Gastroesophageal sphincter (tissue), 4 donors: ENCODE results near the gene LONP2. TPM values are rescaled to one million over a fixed set of nuclear protein-coding genes. Genes with fewer than 3 reads are reported as not detected.

Source experiments
- ATAC-seq: fragments of 150-250 bp; one replicate; pipeline ENCODE4 v1.9.1; 2016; ENCODE audit warnings: mild to moderate bottlenecking, moderate library complexity
- H3K27ac ChIP-seq, 4 donors: fragments of 200-600 bp; sonication (generic) in 3 of 4; 1 replicate in 3 of 4; 2 replicates in 1 of 4; pipeline ENCODE4 v1.5.1; 2016 to 2019
- H3K27me3 ChIP-seq: fragments of 200-600 bp; sonication (generic); one replicate; pipeline ENCODE4 v1.5.1; 2019
- H3K36me3 ChIP-seq, 2 donors: fragments of 200-600 bp; sonication (generic); one replicate each; pipeline ENCODE4 v1.5.1; 2019; ENCODE audit warnings: control low read depth in 1 of 2
- H3K4me1 ChIP-seq, 3 donors: fragments of 200-600 bp; sonication (generic); 1 replicate in 2 of 3; 2 replicates in 1 of 3; pipeline ENCODE4 v1.5.1; 2016 to 2019; ENCODE audit warnings: control low read depth in 2 of 3
- H3K4me3 ChIP-seq, 2 donors: fragments of 200-600 bp; sonication (generic); one replicate each; pipeline ENCODE4 v1.5.1; 2019; ENCODE audit warnings: mild to moderate bottlenecking in 1 of 2, moderate library complexity in 1 of 2
- H3K9me3 ChIP-seq, 3 donors: fragments of 200-600 bp; sonication (generic); one replicate each; pipeline ENCODE4 v1.5.1; 2017 to 2019; ENCODE audit warnings: control low read depth in 2 of 3
- CTCF ChIP-seq, 4 experiments: fragments of 200-600 bp in 2 of 4; fragments of 450-650 bp in 2 of 4; sonication (generic) in 1 of 4; IDR thresholded peaks; one replicate each; pipeline ENCODE4 v1.5.1; 2017 to 2019; ENCODE audit warnings: antibody characterized with exemption in 4 of 4, mild to moderate bottlenecking in 2 of 4, moderate library complexity in 2 of 4
- EP300 ChIP-seq: sonication (generic); formaldehyde crosslinking; IDR thresholded peaks from one replicate; pipeline ENCODE4 v1.6.1; 2017; ENCODE audit warnings: antibody characterized with exemption, mild to moderate bottlenecking
- POLR2A ChIP-seq, 2 donors: fragments of 450-650 bp; IDR thresholded peaks; one replicate each; pipeline ENCODE4 v1.6.1; 2017; ENCODE audit warnings: antibody characterized with exemption in 2 of 2, mild to moderate bottlenecking in 2 of 2, moderate library complexity in 1 of 2
- POLR2AphosphoS5 ChIP-seq: sonication (generic); formaldehyde crosslinking; IDR thresholded peaks from one replicate; pipeline ENCODE4 v1.6.1; 2017; ENCODE audit warnings: antibody characterized with exemption
- WGBS, 2 donors: methylation state at CpG; one replicate each; pipeline ENCODE4 v1.1.5; 2018; ENCODE audit warnings: low coverage in 1 of 2; 5-methylcytosine and 5-hydroxymethylcytosine counted together
- total RNA-seq, 4 donors: library from RNA; depleted of rRNA; stranded (reverse); fragments of >200 nt; gene quantifications; one replicate each; pipeline ENCODE4 v1.1.0, GENCODE V29; 2016

LONP2 gene
- total RNA-seq: 10 to 100 TPM; 61.5 to 83.7 (median 72.3) TPM

GRCh38 chr16:48244080-48244862 lies at the start of gene LONP2:
Gene LONP2 (plus strand): TSS chr16:48244300. CDS start chr16:48244389, 89 bp downstream.
- peak within 1 kb of the TSS; percentile 70 to 92 (median 90) for H3K27ac ChIP-seq
- peaks cover 5 to 43% (median 21%) of the 10 kb centered on the region in 3 donors for H3K4me1 ChIP-seq
- peak; percentile 99 for ATAC-seq
- 0 to 2% methylated on average over 11 to 14 of the region's 63 CpGs for WGBS, 2 donors
- H3K27me3 ChIP-seq: no peaks in the 10 kb centered on the region
- peak in 1 of 2 donors; percentile 37 for TF ChIP-seq POLR2A (IDR thresholded peaks at IDR 0.05)
- TF ChIP-seq CTCF (IDR thresholded peaks at IDR 0.05): no peak
- no peak for TF ChIP-seq EP300
- peak; percentile 92 for TF ChIP-seq POLR2AphosphoS5
- H3K9me3 ChIP-seq: no peaks in the 10 kb centered on the region
- H3K36me3 ChIP-seq: no peaks in the 10 kb centered on the region
- H3K4me3 ChIP-seq: peak within 1 kb of the TSS; percentile 80 to 95

GRCh38 chr16:48194828-48195556 lies 49.1 kb upstream of the LONP2 start:
- TF ChIP-seq EP300 (no peak), POLR2A (IDR thresholded peaks at IDR 0.05) (no peak), POLR2AphosphoS5 (no peak), CTCF (IDR thresholded peaks at IDR 0.05) (no peak)
- ATAC-seq: no peak
- Histone ChIP-seq H3K9me3 (peaks cover 0 to 4% (median 0%) of the 10 kb centered on the region in 3 donors), H3K4me1 (no peaks in the 10 kb centered on the region), H3K27me3 (no peaks in the 10 kb centered on the region), H3K4me3 (no peak overlapping the region), H3K27ac (no peak overlapping the region), H3K36me3 (no peaks in the 10 kb centered on the region)
- WGBS, 2 donors: 19 to 24% methylated on average over 4 to 5 of the region's 5 CpGs

- TF ChIP-seq POLR2AphosphoS5 (no peak), POLR2A (IDR thresholded peaks at IDR 0.05) (no peak), EP300 (no peak)
- Histone ChIP-seq H3K36me3 (no peaks in the 10 kb centered on the region), H3K4me3 (no peak overlapping the region), H3K27me3 (no peaks in the 10 kb centered on the region), H3K9me3 (peaks cover 0 to 4% (median 0%) of the 10 kb centered on the region in 3 donors), H3K4me1 (no peaks in the 10 kb centered on the region), H3K27ac (no peak overlapping the region)
- no peak for ATAC-seq
- 82 to 100% methylated on average over 2 of the region's 3 CpGs for WGBS, 2 donors
These were observed 46.8 kb upstream of the LONP2 start for GRCh38 chr16:48197294-48197693.

- H3K27me3 ChIP-seq: no peaks in the 10 kb centered on the region
- no peak overlapping the region for H3K4me3 ChIP-seq
- 69 to 71% methylated on average over 3 to 4 of the region's 6 CpGs for WGBS, 2 donors
- no peaks in the 10 kb centered on the region for H3K4me1 ChIP-seq
- H3K27ac ChIP-seq: no peak overlapping the region
- no peaks in the 10 kb centered on the region for H3K36me3 ChIP-seq
- TF ChIP-seq POLR2AphosphoS5: no peak
- TF ChIP-seq CTCF (IDR thresholded peaks at IDR 0.05): no peak
- no peak for TF ChIP-seq POLR2A (IDR thresholded peaks at IDR 0.05)
- TF ChIP-seq EP300: no peak
- peaks cover 0 to 4% (median 0%) of the 10 kb centered on the region in 3 donors for H3K9me3 ChIP-seq
- no peak for ATAC-seq
These were observed 42.4 kb upstream of the LONP2 start for GRCh38 chr16:48201515-48202201.
